ENCODE measurements around the gene GRK4. TPM values are rescaled to one million over a fixed set of nuclear protein-coding genes. Genes with fewer than 3 reads are reported as not detected.
"Not testable (repeated sequence)": the region's sequence is repeated elsewhere in the genome, so short reads cannot be mapped to it uniquely, and the experiment has no call there.

The GRK4 gene
- total RNA-seq, 1 donor from 2014 or later: 1.3 TPM

DNA sequence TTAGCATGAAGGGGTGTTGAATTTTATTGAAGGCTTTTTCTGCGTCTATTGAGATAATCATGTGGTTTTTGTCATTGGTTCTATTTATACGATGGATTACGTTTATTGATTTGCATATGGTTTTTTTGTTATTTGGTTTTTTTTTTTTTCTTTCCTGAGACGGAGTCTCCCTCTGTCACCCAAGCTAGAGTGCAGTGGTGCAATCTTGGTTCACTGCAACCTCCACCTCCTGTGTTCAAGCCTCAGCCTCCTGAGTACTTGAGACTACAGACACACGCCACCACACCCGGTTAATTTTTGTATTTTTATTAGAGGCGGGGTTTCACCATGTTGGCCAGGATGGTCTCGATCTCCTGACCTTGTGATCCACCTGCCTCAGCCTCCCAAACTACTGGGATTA is 44.7 kb upstream of the GRK4 start:
- Mint-ChIP-seq H3K9me3 (peaks cover 42% of the 10 kb centered on the region), H3K36me3 (peaks cover 65% of the 10 kb centered on the region), H3K4me1 (peaks cover 25% of the 10 kb centered on the region)
- H3K36me3 ChIP-seq: peaks cover 25% of the 10 kb centered on the region
- H3K27me3 Mint-ChIP-seq (ENCODE audit: insufficient read depth, low read depth); H3K27ac Mint-ChIP-seq; H3K9ac ChIP-seq; H3K4me2 ChIP-seq; DNase-seq (ENCODE audit: low spot score); H3K27me3 ChIP-seq; H4K20me1 ChIP-seq (ENCODE audit: low read depth); H2AFZ ChIP-seq (replicated peaks); H3K4me3 ChIP-seq; H3K9me3 ChIP-seq (ENCODE audit: low read depth); H3K27ac ChIP-seq; H3K4me3 Mint-ChIP-seq: not testable (repeated sequence)
- peaks cover 14% of the 10 kb centered on the region for H3F3A ChIP-seq (ENCODE audit: low read depth)
- H3K79me2 ChIP-seq (ENCODE audit: low read depth): peaks cover 54% of the 10 kb centered on the region
- H3K4me1 ChIP-seq: peaks cover 16% of the 10 kb centered on the region

GRCh38 chr4:2922453-2923101 is 40.8 kb upstream of the GRK4 start:
- Histone ChIP-seq H3K27ac (peak overlapping the region; percentile 76), H3K4me2 (peak overlapping the region; percentile 61), H3K4me1 (peaks cover 25% of the 10 kb centered on the region), H3K79me2 (ENCODE audit: low read depth) (peaks cover 41% of the 10 kb centered on the region), H3F3A (ENCODE audit: low read depth) (peaks cover 17% of the 10 kb centered on the region), H3K36me3 (peaks cover 12% of the 10 kb centered on the region)
- H3K9ac ChIP-seq; H3K4me3 ChIP-seq; H3K27me3 Mint-ChIP-seq (ENCODE audit: insufficient read depth, low read depth); H3K27me3 ChIP-seq; H2AFZ ChIP-seq (replicated peaks); H4K20me1 ChIP-seq (ENCODE audit: low read depth); H3K9me3 ChIP-seq (ENCODE audit: low read depth): not testable (repeated sequence)
- Mint-ChIP-seq H3K4me1 (peaks cover 33% of the 10 kb centered on the region), H3K9me3 (peaks cover 34% of the 10 kb centered on the region), H3K4me3 (peak overlapping the region; percentile 48), H3K36me3 (peaks cover 51% of the 10 kb centered on the region), H3K27ac (peak overlapping the region; percentile 40)
- peak; percentile 70 for DNase-seq (ENCODE audit: low spot score)

- peaks cover 11% of the 10 kb centered on the region for H3K36me3 ChIP-seq
- peak overlapping the region; percentile 61 for H3K4me2 ChIP-seq
- H3K4me3 Mint-ChIP-seq: peak overlapping the region; percentile 33
Observed at GRCh38 chr4:2923141-2923551, 40.2 kb upstream of the GRK4 start.

GRCh38 chr4:2923668-2924173 is 39.6 kb upstream of the GRK4 start:
- Histone ChIP-seq H3K9ac (no peak overlapping the region), H3K79me2 (ENCODE audit: low read depth) (peaks cover 31% of the 10 kb centered on the region), H3K27me3 (no peaks in the 10 kb centered on the region), H4K20me1 (ENCODE audit: low read depth) (no peaks in the 10 kb centered on the region), H3K36me3 (peaks cover 11% of the 10 kb centered on the region), H2AFZ (replicated peaks) (no peak overlapping the region), H3K4me1 (peaks cover 25% of the 10 kb centered on the region), H3K9me3 (ENCODE audit: low read depth) (peaks cover 5% of the 10 kb centered on the region), H3K4me3 (no peak overlapping the region), H3K4me2 (no peak overlapping the region), H3K27ac (peak overlapping the region; percentile 76), H3F3A (ENCODE audit: low read depth) (peaks cover 17% of the 10 kb centered on the region)
- DNase-seq (ENCODE audit: low spot score): no peak
- H3K27ac Mint-ChIP-seq: peak overlapping the region; percentile 93
- H3K4me1 Mint-ChIP-seq: peaks cover 33% of the 10 kb centered on the region
- peaks cover 6% of the 10 kb centered on the region for H3K27me3 Mint-ChIP-seq (ENCODE audit: insufficient read depth, low read depth)
- peak overlapping the region; percentile 33 for H3K4me3 Mint-ChIP-seq
- H3K36me3 Mint-ChIP-seq: peaks cover 46% of the 10 kb centered on the region
- TF ChIP-seq EZH2phosphoT487 (IDR thresholded peaks at IDR 0.05): no peak
- TF ChIP-seq EZH2 (IDR thresholded peaks at IDR 0.05): no peak
- TF ChIP-seq, protein P1, sequence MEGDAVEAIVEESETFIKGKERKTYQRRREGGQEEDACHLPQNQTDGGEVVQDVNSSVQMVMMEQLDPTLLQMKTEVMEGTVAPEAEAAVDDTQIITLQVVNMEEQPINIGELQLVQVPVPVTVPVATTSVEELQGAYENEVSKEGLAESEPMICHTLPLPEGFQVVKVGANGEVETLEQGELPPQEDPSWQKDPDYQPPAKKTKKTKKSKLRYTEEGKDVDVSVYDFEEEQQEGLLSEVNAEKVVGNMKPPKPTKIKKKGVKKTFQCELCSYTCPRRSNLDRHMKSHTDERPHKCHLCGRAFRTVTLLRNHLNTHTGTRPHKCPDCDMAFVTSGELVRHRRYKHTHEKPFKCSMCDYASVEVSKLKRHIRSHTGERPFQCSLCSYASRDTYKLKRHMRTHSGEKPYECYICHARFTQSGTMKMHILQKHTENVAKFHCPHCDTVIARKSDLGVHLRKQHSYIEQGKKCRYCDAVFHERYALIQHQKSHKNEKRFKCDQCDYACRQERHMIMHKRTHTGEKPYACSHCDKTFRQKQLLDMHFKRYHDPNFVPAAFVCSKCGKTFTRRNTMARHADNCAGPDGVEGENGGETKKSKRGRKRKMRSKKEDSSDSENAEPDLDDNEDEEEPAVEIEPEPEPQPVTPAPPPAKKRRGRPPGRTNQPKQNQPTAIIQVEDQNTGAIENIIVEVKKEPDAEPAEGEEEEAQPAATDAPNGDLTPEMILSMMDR (IDR thresholded peaks at IDR 0.05): no peak
- peaks cover 23% of the 10 kb centered on the region for H3K9me3 Mint-ChIP-seq

More at GRCh38 chr4:2923141-2923551, 40.2 kb upstream of the GRK4 start:
- no peak for DNase-seq (ENCODE audit: low spot score)
- H3K4me1 Mint-ChIP-seq: peaks cover 33% of the 10 kb centered on the region
- Histone ChIP-seq H4K20me1 (ENCODE audit: low read depth) (no peaks in the 10 kb centered on the region), H3F3A (ENCODE audit: low read depth) (peaks cover 17% of the 10 kb centered on the region), H3K27ac (peak overlapping the region; percentile 76), H3K4me1 (peaks cover 25% of the 10 kb centered on the region), H3K9ac (no peak overlapping the region), H3K79me2 (ENCODE audit: low read depth) (peaks cover 35% of the 10 kb centered on the region), H3K9me3 (ENCODE audit: low read depth) (peaks cover 5% of the 10 kb centered on the region), H3K27me3 (no peaks in the 10 kb centered on the region), H2AFZ (replicated peaks) (no peak overlapping the region), H3K4me3 (no peak overlapping the region)
- H3K27ac Mint-ChIP-seq: peak overlapping the region; percentile 93
- peaks cover 28% of the 10 kb centered on the region for H3K9me3 Mint-ChIP-seq
- H3K27me3 Mint-ChIP-seq (ENCODE audit: insufficient read depth, low read depth): peaks cover 6% of the 10 kb centered on the region
- peaks cover 51% of the 10 kb centered on the region for H3K36me3 Mint-ChIP-seq
- TF ChIP-seq EZH2 (IDR thresholded peaks at IDR 0.05): no peak
- no peak for TF ChIP-seq EZH2phosphoT487 (IDR thresholded peaks at IDR 0.05)
- TF ChIP-seq, protein P1 (IDR thresholded peaks at IDR 0.05): no peak
